DND-41 (cell line): ENCODE results near the gene RAF1.

ENCODE experiments used
- EZH2 ChIP-seq: IDR thresholded peaks from 3 replicates; pipeline ENCODE4 v1.6.1; 2012; ENCODE audit warnings: borderline replicate concordance, low read depth, mild to moderate bottlenecking, moderate library complexity, low read length, inconsistent platforms; ENCODE audit not compliant: severe bottlenecking
- TF ChIP-seq, protein P1 (sequence below): IDR thresholded peaks from 2 replicates; pipeline ENCODE4 v1.5.1; 2012; ENCODE audit warnings: borderline replicate concordance, low read length, moderate library complexity, mild to moderate bottlenecking; ENCODE audit not compliant: poor library complexity, severe bottlenecking; ENCODE audit errors: extremely low read depth

DNA sequence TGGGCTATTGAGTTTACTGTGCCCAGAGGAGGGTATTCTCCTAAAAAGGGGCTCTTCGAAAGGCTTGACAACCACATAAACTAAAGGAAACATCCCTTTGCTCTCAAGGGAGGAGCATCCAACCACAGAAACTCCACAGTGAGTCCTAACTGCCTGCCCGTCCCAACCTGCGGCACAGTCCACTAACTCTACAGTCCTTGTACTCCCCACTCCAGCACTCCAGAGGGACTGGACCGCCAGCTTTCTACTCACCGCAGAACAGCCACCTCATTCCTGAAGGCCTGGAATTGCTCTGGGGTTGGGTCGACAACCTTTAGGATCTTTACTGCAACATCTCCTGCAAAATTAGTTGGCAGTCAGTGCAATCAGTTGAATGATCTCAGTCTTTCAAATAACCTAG lies 72.5 kb downstream of the RAF1 start:
- TF ChIP-seq EZH2: no peak
- TF ChIP-seq, protein P1, sequence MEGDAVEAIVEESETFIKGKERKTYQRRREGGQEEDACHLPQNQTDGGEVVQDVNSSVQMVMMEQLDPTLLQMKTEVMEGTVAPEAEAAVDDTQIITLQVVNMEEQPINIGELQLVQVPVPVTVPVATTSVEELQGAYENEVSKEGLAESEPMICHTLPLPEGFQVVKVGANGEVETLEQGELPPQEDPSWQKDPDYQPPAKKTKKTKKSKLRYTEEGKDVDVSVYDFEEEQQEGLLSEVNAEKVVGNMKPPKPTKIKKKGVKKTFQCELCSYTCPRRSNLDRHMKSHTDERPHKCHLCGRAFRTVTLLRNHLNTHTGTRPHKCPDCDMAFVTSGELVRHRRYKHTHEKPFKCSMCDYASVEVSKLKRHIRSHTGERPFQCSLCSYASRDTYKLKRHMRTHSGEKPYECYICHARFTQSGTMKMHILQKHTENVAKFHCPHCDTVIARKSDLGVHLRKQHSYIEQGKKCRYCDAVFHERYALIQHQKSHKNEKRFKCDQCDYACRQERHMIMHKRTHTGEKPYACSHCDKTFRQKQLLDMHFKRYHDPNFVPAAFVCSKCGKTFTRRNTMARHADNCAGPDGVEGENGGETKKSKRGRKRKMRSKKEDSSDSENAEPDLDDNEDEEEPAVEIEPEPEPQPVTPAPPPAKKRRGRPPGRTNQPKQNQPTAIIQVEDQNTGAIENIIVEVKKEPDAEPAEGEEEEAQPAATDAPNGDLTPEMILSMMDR: no peak
